Measurements from ENCODE around the gene RGS19.
A peak's percentile ranks its signal among the peaks of the same experiment; 100 is the strongest.
"Not testable (repeated sequence)": the region's sequence is repeated elsewhere in the genome, so short reads cannot be mapped to it uniquely, and the experiment has no call there.

Gene RGS19

GRCh38 chr20:64095455-64095854 is 16.1 kb upstream of the RGS19 start:
- DNase-seq (ENCODE audit: low read depth in 2 of 2), result no peak

GRCh38 chr20:64093013-64093503 is 13.7 kb upstream of the RGS19 start:
- DNase-seq (ENCODE audit: low read depth in 2 of 2), result no peak

GRCh38 chr20:64092258-64093012 is 13.1 kb upstream of the RGS19 start:
- no peak for DNase-seq (ENCODE audit: low read depth in 2 of 2)

- DNase-seq (ENCODE audit: low read depth in 2 of 2), result no peak
These were observed 12.5 kb upstream of the RGS19 start for GRCh38 chr20:64091770-64092169.

GRCh38 chr20:64091340-64091739 is 12.0 kb upstream of the RGS19 start:
- DNase-seq (ENCODE audit: low read depth in 2 of 2), result no peak

GRCh38 chr20:64090165-64090564 is 10.8 kb upstream of the RGS19 start:
- no peak for DNase-seq (ENCODE audit: low read depth in 2 of 2)

- not testable (repeated sequence) for DNase-seq (ENCODE audit: low read depth in 2 of 2)
These were observed 9.3 kb upstream of the RGS19 start for GRCh38 chr20:64088586-64088985.

GRCh38 chr20:64087226-64087825 is 8.0 kb upstream of the RGS19 start:
- DNase-seq (ENCODE audit: low read depth in 2 of 2), result not testable (repeated sequence)

- DNase-seq (ENCODE audit: low read depth in 2 of 2), result no peak
These were observed 7.5 kb upstream of the RGS19 start for GRCh38 chr20:64086801-64087200.

- DNase-seq (ENCODE audit: low read depth in 2 of 2), result no peak
These were observed 5.4 kb upstream of the RGS19 start for GRCh38 chr20:64084685-64085152.

GRCh38 chr20:64083804-64084684 is 4.7 kb upstream of the RGS19 start, which contains the start of gene LKAAEAR1:
TSS of gene LKAAEAR1 (minus strand) at chr20:64084398. CDS start at chr20:64084219, 179 bp downstream.
- DNase-seq (ENCODE audit: low read depth in 2 of 2), result no peak

GRCh38 chr20:64083378-64083803 is 4.1 kb upstream of the RGS19 start:
- peak in 1 of 2 donors; percentile 65 for DNase-seq (ENCODE audit: low read depth in 2 of 2)

- DNase-seq (ENCODE audit: low read depth in 2 of 2), result no peak
These were observed 3.6 kb upstream of the RGS19 start for GRCh38 chr20:64082820-64083377.

GRCh38 chr20:64082126-64082731 is 2.9 kb upstream of the RGS19 start:
- no peak for DNase-seq (ENCODE audit: low read depth in 2 of 2)

GRCh38 chr20:64081624-64081964 is 2.3 kb upstream of the RGS19 start:
- no peak for DNase-seq (ENCODE audit: low read depth in 2 of 2)

GRCh38 chr20:64080813-64081623 is 1.7 kb upstream of the RGS19 start:
- DNase-seq (ENCODE audit: low read depth in 2 of 2), result no peak

GRCh38 chr20:64080013-64080812 is 895 bp upstream of the RGS19 start, which contains the start of gene OPRL1:
TSS of gene OPRL1 (plus strand) at chr20:64080082. CDS start at chr20:64092721, 12,639 bp downstream.
- no peak for DNase-seq (ENCODE audit: low read depth in 2 of 2)

- no peak for DNase-seq (ENCODE audit: low read depth in 2 of 2)
These were observed 415 bp downstream of the RGS19 start for GRCh38 chr20:64078934-64079272.

- peak in 1 of 2 donors; percentile 38 for DNase-seq (ENCODE audit: low read depth in 2 of 2)
These were observed 1.3 kb downstream of the RGS19 start for GRCh38 chr20:64077876-64078551.

All from stimulated activated CD4-positive, alpha-beta T cell treated with anti-CD3 and anti-CD28 coated beads, Interleukin-15, amount 100 ng/mL, for 48 hours (primary cell).